Measurements from ENCODE around the gene ZNF503.
A peak's percentile ranks its signal among the peaks of the same experiment; 100 is the strongest.

Gene ZNF503, protein sequence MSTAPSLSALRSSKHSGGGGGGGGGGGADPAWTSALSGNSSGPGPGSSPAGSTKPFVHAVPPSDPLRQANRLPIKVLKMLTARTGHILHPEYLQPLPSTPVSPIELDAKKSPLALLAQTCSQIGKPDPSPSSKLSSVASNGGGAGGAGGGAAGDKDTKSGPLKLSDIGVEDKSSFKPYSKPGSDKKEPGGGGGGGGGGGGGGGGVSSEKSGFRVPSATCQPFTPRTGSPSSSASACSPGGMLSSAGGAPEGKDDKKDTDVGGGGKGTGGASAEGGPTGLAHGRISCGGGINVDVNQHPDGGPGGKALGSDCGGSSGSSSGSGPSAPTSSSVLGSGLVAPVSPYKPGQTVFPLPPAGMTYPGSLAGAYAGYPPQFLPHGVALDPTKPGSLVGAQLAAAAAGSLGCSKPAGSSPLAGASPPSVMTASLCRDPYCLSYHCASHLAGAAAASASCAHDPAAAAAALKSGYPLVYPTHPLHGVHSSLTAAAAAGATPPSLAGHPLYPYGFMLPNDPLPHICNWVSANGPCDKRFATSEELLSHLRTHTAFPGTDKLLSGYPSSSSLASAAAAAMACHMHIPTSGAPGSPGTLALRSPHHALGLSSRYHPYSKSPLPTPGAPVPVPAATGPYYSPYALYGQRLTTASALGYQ

DNA sequence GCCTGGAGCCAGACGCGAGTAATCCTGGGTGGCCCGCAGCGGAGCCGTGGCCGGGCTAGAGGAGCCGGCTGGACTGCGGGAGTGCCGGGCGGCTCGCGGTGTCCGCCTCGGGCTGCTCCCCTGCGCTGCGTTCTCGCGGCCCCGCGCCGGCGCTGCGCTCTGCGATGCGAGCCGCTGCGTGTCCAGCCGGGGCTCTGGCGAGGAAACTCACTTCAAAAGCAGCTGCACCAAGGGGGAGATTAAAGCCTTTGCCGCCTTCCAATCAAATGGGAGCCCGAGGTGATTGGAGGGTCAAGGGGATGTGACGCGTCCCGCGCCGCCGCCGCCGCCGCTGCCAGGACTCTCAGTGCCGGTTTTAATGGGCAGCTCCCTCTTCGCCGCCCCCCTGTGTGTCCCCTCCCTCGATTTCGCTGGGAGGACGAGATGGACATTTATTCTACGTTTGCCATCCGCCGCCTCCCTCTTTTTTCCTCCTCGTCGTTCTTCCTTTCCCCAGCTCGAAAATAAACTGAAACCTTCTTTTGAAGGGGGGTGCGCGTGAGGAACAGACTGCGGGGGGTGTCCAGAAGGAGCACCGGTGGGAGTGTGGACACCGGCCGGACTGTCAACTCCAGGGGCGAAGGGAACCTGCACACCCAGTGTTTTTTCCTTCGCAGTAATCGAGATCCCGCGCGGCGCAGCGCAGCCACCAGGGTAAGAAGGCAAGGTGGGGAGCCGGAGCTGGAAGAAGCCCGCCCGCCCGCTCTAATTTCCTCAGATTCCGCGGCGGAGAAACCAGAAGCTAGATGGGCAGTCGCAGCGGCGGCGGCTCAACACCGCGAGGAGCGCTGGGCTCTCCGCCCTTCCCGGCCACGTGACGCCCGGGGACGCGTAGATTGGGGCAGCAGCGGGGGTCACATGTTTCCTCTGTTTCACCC, at the start of gene ZNF503:
TSS of gene ZNF503 (minus strand) at position 196 of the 917 bp plus-strand sequence. CDS start 345 bp downstream, outside the sequence.
- DNase-seq (ENCODE audit: low read depth) = peak; percentile 73

DNA sequence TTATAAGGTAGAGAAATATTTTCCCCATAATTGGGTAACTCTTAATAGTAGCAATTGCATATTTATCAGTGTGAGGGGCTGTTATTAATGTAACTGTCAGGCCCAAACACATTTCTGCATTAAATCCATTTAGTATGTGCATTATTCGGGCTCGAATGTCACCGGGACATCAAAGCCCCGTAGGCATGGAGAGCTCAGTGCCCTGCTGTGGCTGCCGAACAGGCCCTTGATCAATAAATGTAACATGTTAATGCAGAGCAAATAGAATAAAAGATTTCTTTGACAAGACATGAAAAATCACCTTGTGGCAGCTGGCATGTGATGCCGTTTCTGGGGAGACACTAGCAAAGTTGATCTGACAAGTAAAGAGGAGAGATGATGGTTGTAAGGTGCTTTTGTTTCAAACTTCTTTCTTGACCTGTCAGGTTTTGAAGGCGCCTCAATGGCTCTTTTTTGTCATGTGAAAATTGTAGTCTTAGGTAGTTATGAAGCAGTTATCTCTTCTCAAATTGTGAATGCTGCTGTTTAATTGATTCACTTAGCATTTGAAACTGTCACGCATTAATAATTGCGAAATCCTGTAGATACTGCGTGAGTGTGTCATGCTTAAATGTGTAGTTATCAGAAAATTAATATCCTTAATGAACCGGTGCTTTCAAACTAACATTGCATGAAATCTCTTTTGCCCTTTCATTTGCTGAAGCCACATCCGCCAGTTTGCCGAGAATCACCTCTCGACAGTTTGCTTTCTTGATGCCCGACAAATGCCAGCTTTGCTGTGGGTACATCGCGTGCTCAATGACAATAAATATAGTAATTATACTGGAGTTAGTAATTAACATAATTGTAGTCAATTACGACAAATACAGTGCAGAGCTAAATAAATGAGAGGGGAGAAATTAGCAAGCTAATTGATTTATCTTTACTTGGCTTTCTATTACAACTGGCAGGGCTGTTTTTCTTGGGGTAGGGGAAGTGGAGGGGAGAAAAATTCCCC, 49.4 kb upstream of the ZNF503 start:
- DNase-seq (ENCODE audit: low read depth) = no peak

DNA sequence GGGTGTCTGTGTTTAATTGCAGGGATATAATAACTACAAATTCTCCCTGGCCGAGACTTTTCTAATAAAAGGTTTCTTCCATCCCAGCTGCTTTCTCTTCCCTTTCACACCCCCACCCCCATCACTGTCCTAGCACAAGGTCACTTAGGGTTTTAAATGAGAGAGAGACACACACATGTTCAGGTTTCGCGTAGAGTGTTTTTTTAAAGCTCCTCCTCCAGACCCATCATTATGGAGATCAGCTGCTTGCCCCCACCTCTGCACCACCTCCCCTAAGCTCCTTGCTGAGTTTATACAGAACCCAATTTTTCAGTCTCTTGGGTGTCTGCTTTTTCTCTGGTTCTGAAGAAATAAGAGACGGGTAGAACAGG, 48.5 kb upstream of the ZNF503 start:
- DNase-seq (ENCODE audit: low read depth) = no peak

DNA sequence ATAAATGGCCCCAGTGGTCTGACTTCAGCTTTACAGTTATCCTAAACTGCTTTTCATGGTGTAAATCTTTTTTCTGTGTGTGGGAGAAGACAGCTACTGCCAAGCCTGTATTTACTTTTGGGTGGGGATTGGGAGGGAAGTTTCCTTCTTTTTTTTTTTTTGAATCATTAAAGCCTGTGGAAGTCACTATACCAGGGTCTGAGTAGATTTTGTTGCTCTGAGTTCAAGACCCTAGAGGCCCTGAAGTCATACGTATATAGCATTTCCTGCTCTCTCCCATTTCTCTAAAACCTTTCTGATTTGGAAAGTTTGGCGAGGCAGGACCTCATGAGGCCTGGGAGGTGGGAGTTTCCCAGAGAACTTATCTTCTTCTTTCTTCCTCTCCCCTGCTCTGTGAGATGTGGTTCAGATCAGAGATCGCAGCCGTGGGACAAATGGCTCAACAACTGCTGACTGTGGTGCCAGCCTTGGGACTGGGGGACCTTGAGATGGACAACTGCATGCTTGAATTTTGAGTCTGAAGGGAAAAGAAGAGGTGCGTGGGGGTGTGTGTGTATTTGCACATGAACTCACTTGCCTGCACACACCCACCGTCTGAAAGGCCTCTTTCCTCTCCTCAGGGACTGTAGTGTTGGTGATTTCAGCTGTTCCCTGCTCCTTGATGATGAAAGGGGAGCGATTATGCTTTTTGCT, 48.0 kb upstream of the ZNF503 start:
- DNase-seq (ENCODE audit: low read depth) = no peak

DNA sequence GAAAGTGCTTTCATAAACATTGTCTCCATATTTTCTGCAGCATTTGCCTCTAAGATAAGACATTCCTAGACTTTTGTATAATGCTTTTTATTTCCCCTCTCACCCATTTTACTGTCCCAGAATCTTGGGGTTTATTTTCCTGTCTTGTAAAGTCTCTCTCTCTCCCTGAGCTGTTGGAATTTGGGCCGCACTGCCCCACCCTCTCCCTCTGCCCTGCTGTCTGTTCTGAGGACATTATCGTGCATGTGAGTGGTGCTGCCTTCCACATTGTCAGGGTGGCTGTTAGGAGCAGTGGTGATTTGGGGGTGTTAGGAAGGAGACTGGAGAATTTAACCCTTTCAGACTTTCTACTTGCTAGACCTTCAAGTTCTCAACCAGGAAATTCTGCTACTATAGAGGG, 46.6 kb upstream of the ZNF503 start:
- DNase-seq (ENCODE audit: low read depth) = no peak

DNA sequence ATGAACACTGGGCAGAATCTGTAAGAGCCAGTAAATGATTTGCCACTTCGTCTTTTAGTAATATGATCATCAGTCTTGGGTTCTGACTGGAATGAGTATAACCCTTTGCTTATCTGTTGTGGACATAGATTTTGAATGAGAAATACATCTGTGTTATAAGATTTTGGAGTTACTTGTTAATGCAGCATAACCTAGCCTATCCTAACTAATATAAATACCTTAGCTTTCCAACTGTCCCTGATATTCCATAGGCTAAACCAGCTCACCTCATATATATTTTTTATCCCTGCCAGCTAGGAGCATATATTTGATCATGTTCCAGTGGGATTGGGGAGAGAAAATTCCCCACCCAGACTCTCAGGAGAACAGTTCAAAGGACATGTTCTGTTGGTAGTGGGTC, 44.9 kb upstream of the ZNF503 start:
- DNase-seq (ENCODE audit: low read depth) = no peak

DNA sequence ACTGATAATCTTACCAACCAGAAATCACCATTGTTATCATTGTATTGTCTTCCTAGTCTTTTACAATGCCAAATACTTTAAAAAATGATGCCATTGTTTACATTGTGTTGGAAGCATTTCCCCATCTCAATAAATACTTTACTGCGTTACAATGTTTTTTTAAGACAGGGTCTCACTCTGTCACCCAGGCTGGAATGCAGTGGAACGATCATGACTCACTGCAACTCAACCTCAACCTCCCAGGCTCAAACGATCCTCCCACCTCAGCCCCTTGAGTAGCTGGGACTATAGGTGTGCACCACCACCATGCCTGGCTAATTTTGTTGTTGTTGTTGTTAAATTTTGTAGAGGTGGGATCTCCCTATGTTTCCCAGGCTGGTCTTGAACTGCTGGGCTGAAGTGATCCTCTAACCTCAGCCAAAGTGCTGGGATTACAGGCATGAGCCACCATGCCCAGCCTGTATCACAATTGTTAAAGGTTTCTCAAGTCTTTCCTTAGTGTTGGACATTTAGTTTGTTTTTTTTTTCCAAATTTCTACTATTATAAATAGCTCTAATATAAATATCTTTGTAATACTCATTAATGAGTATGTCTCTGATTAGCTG, 43.3 kb upstream of the ZNF503 start:
- no peak for DNase-seq (ENCODE audit: low read depth)

DNA sequence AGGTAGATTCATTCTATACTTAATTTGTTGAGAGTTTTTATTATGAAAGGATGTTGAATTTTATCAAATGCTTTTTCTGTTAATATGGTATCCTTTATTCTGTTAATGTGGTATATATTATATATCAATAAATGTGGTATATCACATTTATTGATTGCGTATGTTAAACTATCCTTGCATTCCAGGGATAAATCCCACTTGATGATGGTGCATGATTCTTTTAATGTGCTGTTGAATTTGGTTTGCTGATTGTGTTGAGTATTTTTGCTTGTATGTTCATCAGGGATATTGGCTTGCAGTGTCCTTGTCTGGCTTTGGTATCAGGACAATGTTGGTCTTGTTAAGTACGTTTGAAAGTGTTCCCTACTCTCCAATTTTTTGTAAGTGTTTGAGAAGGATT, 41.8 kb upstream of the ZNF503 start:
- DNase-seq (ENCODE audit: low read depth) = no peak

DNA sequence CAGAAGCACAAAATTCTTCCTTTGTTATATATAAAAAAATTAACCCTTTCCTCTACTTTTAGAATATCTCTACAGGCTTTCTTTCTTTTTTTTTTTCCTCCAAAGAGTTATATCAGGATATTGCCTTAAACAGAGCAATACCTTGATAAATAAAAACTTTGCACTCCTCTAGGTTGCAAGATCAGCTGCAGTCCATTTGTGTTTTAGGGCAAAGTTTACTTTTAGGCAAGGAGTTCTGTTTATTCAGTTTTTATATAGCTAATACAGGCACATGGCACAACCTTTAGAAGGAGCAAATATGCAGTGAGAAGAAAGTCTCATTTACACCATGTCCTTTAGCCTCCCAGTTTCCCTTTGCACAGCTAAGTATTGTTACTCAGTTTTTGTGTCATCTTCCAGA, 40.1 kb upstream of the ZNF503 start:
- DNase-seq (ENCODE audit: low read depth) = no peak

DNA sequence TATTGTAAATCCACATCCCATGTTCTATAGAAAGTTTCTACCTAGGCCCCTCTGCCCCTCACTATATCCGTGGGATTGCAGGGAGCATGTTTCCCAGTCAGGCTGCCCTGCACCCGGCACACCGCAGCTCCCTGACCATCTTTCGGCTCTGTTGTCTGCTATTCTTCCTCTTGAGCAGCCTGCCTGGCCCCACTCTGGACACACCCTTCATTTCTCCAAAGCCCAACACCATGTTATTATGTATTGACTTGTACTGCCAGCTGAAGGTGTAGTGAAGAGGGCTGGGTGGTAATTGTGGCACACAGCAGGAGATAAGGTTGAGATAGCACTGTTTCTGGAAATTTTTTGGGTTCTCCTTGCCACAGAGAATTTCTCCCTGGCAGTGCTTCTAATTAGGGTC, 39.6 kb upstream of the ZNF503 start:
- no peak for DNase-seq (ENCODE audit: low read depth)

DNA sequence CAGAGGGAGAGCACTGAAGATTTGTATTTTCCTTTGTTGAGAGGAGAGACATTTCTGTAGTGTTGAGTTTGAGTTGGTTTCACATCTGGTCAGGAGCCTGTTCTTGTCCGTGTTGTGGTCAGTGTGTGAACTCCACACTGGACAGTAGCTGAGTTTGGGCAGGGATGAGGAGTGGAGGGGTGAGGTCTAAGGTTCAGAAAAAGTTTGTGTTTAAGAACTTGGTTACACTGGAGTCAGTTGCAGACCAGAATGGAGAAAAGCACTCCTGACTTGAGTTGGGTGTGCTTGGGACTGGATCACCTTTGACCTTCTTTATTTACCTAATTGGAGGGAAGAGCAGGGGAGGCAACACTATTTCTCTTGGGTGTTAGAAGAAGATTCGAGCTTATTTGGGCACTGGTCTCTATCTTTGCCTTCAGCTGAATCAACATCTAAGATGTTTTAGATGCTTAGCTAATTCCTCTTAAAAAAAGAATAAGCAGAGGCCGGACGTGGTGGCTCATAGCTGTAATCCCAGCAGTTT, 38.8 kb upstream of the ZNF503 start:
- no peak for DNase-seq (ENCODE audit: low read depth)

DNA sequence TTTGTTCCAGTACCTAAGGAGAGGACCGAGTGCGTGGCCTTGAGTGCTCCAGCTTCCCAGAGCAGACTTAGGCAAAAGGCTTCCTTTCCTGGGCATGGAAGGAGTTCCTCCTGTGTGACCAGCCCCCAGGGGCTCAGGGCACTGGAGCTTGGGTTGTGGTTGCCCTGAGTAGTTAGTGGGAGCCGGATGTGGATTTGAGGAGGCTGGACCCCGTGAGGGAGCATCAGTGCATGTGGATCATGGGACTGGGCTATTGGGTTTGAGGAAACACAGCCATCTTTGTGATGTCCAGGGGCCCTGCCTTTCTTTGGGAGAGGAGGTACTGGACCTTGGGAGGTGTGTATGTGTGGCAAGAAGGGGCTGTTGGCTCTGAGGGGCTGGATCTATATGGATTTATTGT, 38.2 kb upstream of the ZNF503 start:
- no peak for DNase-seq (ENCODE audit: low read depth)

DNA sequence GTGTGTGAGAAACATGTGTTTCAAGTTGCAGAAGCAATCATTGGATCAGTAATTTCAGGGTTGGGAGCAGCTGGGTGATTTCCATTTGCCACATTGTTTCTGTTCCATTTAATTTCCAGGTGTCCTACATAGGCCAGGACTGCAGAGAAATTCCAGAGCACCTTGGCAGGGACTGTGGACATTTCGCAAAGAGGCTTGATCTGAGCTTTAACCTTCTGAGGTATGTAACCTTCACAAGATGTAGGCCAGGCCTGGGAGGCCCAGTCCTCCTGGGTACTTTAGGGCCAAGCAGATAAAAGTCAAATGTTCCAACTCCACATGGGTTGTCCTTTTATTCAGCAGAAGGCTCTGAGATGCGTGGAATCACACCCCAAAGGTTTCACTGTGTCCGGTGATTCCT, 36.7 kb upstream of the ZNF503 start:
- DNase-seq (ENCODE audit: low read depth) = no peak

DNA sequence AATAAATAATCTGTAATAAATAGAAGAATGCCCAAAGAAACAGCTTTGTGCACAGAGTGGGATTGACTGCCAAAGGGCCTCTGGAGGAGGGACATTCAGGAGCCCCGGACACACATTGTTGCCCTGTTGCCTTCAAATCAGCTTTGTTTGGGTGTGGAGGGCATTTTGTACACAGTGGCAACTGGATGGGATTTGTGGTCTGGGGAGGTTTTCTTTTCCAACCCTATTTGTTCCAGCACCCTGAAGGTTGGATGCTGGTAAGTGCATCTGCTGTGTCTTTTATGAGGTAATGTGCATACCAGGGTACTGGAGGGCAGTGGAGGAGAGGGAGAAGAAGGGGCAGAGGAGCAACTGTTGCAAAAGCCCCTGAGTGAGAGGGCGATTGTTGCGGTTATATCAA, 36.1 kb upstream of the ZNF503 start:
- no peak for DNase-seq (ENCODE audit: low read depth)

DNA sequence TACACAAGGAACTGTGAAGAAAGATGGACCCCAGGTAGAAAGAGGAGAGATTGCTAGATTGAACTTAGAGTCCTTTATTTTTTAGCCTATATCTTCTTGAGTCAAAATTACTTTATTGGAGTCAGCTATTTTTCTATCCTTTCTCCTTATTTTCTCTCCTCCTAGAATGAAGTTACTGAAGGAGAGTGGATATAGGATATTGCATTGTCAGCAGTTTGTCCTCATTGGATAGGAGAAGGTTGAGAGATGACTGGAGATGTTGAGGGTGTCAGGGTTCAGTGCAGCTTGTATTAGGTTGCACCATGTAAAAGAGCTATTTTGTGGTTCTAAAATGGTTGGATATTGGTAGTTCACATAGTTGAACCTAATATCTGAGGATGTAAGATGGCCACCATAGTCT, 35.3 kb upstream of the ZNF503 start:
- DNase-seq (ENCODE audit: low read depth) = no peak

DNA sequence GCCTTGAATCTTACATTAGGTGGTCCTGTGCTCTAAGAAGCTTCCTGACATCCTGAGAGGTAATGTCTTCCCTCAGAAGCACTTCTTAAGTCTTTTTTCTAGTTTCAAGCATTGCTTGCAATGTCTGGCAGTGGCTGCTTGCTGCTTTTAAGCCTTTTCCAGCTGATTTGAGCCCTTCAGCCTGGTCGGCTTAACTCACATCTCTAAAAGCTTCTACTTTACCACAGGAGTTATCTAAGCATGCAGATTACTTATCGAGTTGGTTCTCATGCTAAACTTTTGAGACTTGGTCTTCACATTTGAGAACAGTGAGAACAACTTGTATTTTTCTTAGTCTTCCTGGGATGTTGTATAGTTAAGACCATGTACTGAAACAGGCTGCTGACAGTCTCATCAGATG, 33.7 kb upstream of the ZNF503 start:
- DNase-seq (ENCODE audit: low read depth) = no peak

DNA sequence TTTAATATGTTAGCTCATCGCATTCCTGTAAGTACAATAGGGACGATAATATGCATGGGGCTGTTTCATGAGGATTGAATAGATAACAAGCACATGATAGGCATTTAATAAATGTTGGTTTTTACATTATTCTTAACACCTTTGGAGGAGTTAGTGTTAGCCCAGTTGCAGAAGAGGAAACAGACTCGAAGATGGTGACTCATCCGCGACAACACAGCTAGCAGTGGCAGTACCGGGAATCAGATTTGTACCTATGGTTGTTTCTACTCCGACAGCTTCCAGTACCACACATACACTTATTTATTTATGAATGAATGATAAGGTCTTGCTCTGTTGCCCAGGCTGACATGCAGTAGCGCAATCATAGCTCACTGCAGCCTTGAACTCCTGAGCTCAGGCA, 32.7 kb upstream of the ZNF503 start:
- DNase-seq (ENCODE audit: low read depth) = no peak

DNA sequence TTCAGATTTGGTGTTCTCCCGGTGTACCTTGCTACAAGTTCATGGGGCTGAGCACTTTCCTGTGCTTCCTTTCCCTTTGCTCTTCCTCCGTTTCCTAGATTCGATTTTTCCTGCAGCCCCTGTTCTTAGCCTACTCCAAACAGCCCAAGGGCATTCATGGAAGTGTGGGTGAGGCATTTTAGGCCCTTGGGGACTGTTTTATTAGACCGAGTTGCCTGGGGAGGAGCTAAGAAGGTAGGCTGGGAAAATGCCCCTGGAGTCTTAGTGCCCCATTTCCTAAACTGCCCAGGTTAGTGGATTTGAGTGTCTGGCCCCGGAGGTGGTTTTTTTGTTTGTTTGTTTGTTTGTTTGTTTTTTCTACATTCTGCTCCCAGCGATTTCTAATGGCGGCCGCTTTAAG, 31.7 kb upstream of the ZNF503 start:
- no peak for DNase-seq (ENCODE audit: low read depth)

DNA sequence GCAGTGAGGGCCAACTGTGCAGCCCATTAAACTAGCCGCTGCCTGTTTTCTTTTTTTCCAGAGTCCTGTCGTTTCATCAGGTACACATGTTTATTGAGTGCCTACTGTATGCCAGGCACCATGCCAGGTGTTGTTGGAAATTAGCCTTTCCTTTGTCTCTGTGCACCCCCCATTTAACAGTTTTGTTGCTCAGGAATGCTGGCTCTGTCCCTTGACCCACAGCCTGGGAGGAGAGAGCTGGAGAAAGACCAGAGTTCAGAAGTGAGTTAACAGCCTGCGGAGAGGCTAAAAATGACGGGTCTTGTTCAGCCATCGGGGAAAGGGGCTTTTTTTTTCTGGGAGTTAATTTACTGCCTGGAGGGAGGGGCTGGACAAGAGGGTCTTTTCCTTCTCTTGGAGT, 31.2 kb upstream of the ZNF503 start:
- no peak for DNase-seq (ENCODE audit: low read depth)

DNA sequence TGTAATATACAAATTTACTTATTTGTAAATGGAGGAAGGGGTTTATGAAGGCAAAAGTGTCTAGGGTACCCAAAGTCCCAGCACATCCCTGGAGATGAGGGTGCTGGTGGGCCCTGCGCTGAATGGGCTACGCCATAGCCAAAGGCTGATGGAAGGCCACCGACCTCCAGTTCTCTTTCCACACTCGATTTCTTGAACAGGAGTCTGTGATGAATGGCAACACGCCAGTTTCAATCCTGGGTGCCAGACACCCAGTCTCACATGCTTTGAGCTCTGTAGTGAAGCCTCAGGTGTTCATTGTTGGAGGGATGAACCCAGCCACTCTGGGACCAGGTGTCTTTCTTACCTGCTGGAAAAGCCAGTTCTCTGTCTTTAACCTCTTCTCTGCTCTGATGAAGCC, 30.6 kb upstream of the ZNF503 start:
- no peak for DNase-seq (ENCODE audit: low read depth)
